K562 (cell line): ENCODE results near the gene ABCA10. TPM values are rescaled to one million over a fixed set of nuclear protein-coding genes. Genes with fewer than 3 reads are reported as not detected.

Experiments
- ATAC-seq: fragments of 200-7000 bp; cut with Tn5 transposase; 3 replicates; pipeline ENCODE4 v1.9.1; 2020; ENCODE audit warnings: moderate library complexity
- BruUV-seq: library from RNA; stranded (reverse); fragments of 400-500 nt; replicated peaks from 2 replicates; lab custom pipeline; 2021; lab: Mats Ljungman, UMichigan
- CTCF ChIA-PET: fragments of 300-600 bp; formaldehyde crosslinking; extraction: SDS; loops from one replicate; lab custom pipeline; 2021; ENCODE audit warnings: low intra/inter-chr PET ratio; lab: Yijun Ruan, JAX
- POLR2A ChIA-PET: fragments of 300-600, 350-650 bp; sonication (Branson Sonifier 250); formaldehyde crosslinking; extraction: SDS; loops from one replicate; lab custom pipeline; 2021; ENCODE audit warnings: antibody characterized with exemption, inconsistent platforms; lab: Yijun Ruan, JAX
- DNase-seq, 4 experiments: peaks; one replicate each; pipeline versions ENCODE4 v3.0.0 to v3.0.0-alpha.2; 2011 to 2018; ENCODE audit warnings: low spot score in 3 of 4, mixed read lengths in 3 of 4; ENCODE audit errors: extremely low read depth in 1 of 4
- FAIRE-seq: peaks from 2 replicates; lab custom pipeline; 2011; peaks lifted over from hg19 to GRCh38; lab: Jason Lieb, UNC
- H2AFZ ChIP-seq: 2 replicates; pipeline ENCODE4 v1.6.0; 2011; ENCODE audit warnings: low read depth, low read length, control low read depth, inconsistent platforms
- H3K27ac ChIP-seq: fragments of 200-600 bp; 3 replicates; pipeline ENCODE4 v1.8.0; 2011; ENCODE audit warnings: low read depth, mild to moderate bottlenecking, control low read depth, inconsistent platforms, low read length, moderate library complexity, mixed read lengths; ENCODE audit errors: extremely low read depth
- H3K27me3 ChIP-seq, 2 experiments: fragments of 300-600 bp in 1 of 2; 2 replicates in 1 of 2; 3 replicates in 1 of 2; pipeline versions ENCODE4 v1.6.0 to v1.8.0; 2011; ENCODE audit warnings: inconsistent platforms in 2 of 2, low read length in 2 of 2, mild to moderate bottlenecking in 1 of 2, mixed read lengths in 1 of 2, moderate library complexity in 1 of 2; ENCODE audit not compliant: control insufficient read depth in 2 of 2, insufficient read depth in 2 of 2
- H3K36me3 ChIP-seq: fragments of 300-600 bp; 3 replicates; pipeline ENCODE4 v1.8.0; 2011; ENCODE audit warnings: mild to moderate bottlenecking, low read length, inconsistent platforms; ENCODE audit not compliant: control insufficient read depth, insufficient read depth
- H3K4me1 ChIP-seq, 2 experiments: fragments of 200-600 bp in 1 of 2; replicated peaks in 1 of 2; 2 replicates in 1 of 2; 3 replicates in 1 of 2; pipeline versions ENCODE4 v1.5.1 to v1.8.0; 2011; ENCODE audit warnings: inconsistent platforms in 2 of 2, low read length in 2 of 2, mild to moderate bottlenecking in 1 of 2, mixed read lengths in 1 of 2, moderate library complexity in 1 of 2; ENCODE audit not compliant: control insufficient read depth in 2 of 2, insufficient read depth in 2 of 2
- H3K4me2 ChIP-seq: 2 replicates; pipeline ENCODE4 v1.6.1; 2011; ENCODE audit warnings: low read length, control low read depth, inconsistent platforms, mixed read lengths; ENCODE audit not compliant: insufficient read depth
- H3K4me3 ChIP-seq: fragments of 200-600 bp; sonication (generic), shearing (Covaris generic); 2 replicates; pipeline ENCODE4 v1.5.1; 2016; ENCODE audit warnings: control low read depth, inconsistent platforms
- H3K79me2 ChIP-seq: fragments of 200-600 bp; 3 replicates; pipeline ENCODE4 v1.8.0; 2011; ENCODE audit warnings: low read length, inconsistent platforms; ENCODE audit not compliant: control insufficient read depth, insufficient read depth
- H3K9ac ChIP-seq, 2 experiments: 2 replicates each; pipeline versions ENCODE4 v1.6.0 to v1.6.1; 2011; ENCODE audit warnings: low read depth in 2 of 2, low read length in 2 of 2, control low read depth in 1 of 2, inconsistent platforms in 1 of 2, mild to moderate bottlenecking in 1 of 2, mixed read lengths in 1 of 2; ENCODE audit not compliant: insufficient read depth in 1 of 2
- H3K9me1 ChIP-seq: one replicate; pipeline ENCODE4 v1.6.0; 2011; ENCODE audit warnings: inconsistent platforms, mild to moderate bottlenecking, low read length, moderate library complexity; ENCODE audit not compliant: control insufficient read depth, insufficient read depth
- H3K9me3 ChIP-seq: replicated peaks from 2 replicates; pipeline ENCODE4 v1.5.1; 2011; ENCODE audit warnings: low read depth, low read length, inconsistent platforms; ENCODE audit not compliant: control insufficient read depth, insufficient read depth
- H4K20me1 ChIP-seq: replicated peaks from 2 replicates; pipeline ENCODE4 v1.6.1; 2011; ENCODE audit warnings: low read length, inconsistent platforms, mixed read lengths; ENCODE audit not compliant: control insufficient read depth, insufficient read depth
- BCLAF1 ChIP-seq, 2 experiments: fragments of 450-650 bp in 1 of 2; IDR thresholded peaks; 2 replicates each; pipeline ENCODE4 v1.6.1; 2011 to 2017; ENCODE audit warnings: low read depth in 2 of 2, antibody characterized with exemption in 1 of 2, borderline replicate concordance in 1 of 2, low read length in 1 of 2, mild to moderate bottlenecking in 1 of 2, mixed read lengths in 1 of 2; ENCODE audit not compliant: control insufficient read depth in 1 of 2
- BRD4 ChIP-seq: fragments of 200-600 bp; sonication (generic); IDR thresholded peaks from 2 replicates; pipeline ENCODE4 v1.6.1; 2017; ENCODE audit warnings: inconsistent platforms
- CHAMP1 ChIP-seq: fragments of 450-650 bp; IDR thresholded peaks from 2 replicates; pipeline ENCODE4 v1.6.1; 2016; ENCODE audit warnings: mild to moderate bottlenecking
- E2F4 ChIP-seq: sonication (generic); formaldehyde crosslinking; IDR thresholded peaks from 2 replicates; pipeline ENCODE4 v1.8.0; 2022; ENCODE audit warnings: mild to moderate bottlenecking, low read depth, missing genetic modification reagents
- EHMT2 ChIP-seq: fragments of 450-650 bp; IDR thresholded peaks from 2 replicates; pipeline ENCODE4 v1.6.1; 2018; ENCODE audit warnings: antibody characterized with exemption
- FOXK2 ChIP-seq, 2 experiments: fragments of 450-650 bp; IDR thresholded peaks in 1 of 2; conservative IDR thresholded peaks in 1 of 2; 2 replicates each; pipeline ENCODE4 v1.6.1; 2016; ENCODE audit warnings: low read depth in 2 of 2, mild to moderate bottlenecking in 1 of 2
- HMBOX1 ChIP-seq: sonication (generic); IDR thresholded peaks from 2 replicates; pipeline ENCODE4 v1.6.1; 2016
- NFRKB ChIP-seq: fragments of 450-650 bp; IDR thresholded peaks from 2 replicates; pipeline ENCODE4 v1.6.1; 2016; ENCODE audit warnings: low read depth
- TEAD2 ChIP-seq: fragments of 450-650 bp; IDR thresholded peaks from 2 replicates; pipeline ENCODE4 v1.6.1; 2016; ENCODE audit warnings: missing genetic modification characterization, control low read depth, missing compliant biosample characterization
- ZBED1 ChIP-seq: IDR thresholded peaks from 2 replicates; pipeline ENCODE4 v1.6.1; 2014
- whole genome bisulfite sequencing: fragments of 100-300 bp; shearing (Covaris generic); methylation state at CpG from one replicate; pipeline ENCODE4 v1.1.6; 2016; ENCODE audit warnings: low coverage, mixed read lengths; ENCODE audit not compliant: insufficient coverage; ENCODE audit errors: missing lambda C conversion rate; 5-methylcytosine and 5-hydroxymethylcytosine counted together
- in situ Hi-C: fragments of 300-500 bp; cut with MboI; formaldehyde crosslinking; loops from 4 replicates; pipeline ENCODE4 v1.15.0; 2018; ENCODE audit warnings: inconsistent platforms, mixed read lengths
- intact Hi-C: fragments of 100-400 bp; cut with micrococcal nuclease; formaldehyde crosslinking; loops from 2 replicates; pipeline ENCODE4 v1.14.2; 2022
- polyA plus RNA-seq, 8 experiments: library from polyadenylated mRNA; depleted of rRNA in 4 of 8; stranded (reverse) in 5 of 8; unstranded in 3 of 8; fragments of >200 nt; fragmentation: Nextera tagmentation in 2 of 8; fragmentation: Illumina TruSeq in 1 of 8; extraction: Ambion mirVana in 2 of 8; extraction: Trizol in 1 of 8; gene quantifications; 2 replicates each; pipeline versions ENCODE4 v1.2.1 to v1.2.3, GENCODE V29; 2011 to 2014; ENCODE audit warnings: inconsistent platforms in 1 of 8, missing spikeins in 1 of 8
- total RNA-seq, 7 experiments: library from RNA; depleted of rRNA in 6 of 7; stranded (reverse); fragments of >200 nt in 6 of 7; fragmentation: Illumina TruSeq in 2 of 7; extraction: Trizol in 2 of 7; gene quantifications; 2 replicates each; pipeline versions ENCODE4 v1.2.1 to v1.2.3, GENCODE V29; 2011 to 2021; ENCODE audit warnings: low replicate concordance in 1 of 7

The ABCA10 gene
- total and polyA plus RNA-seq, 9 of the 15 experiments (the other 6 are each of a cell fraction or from before 2014, with no cell fraction given), result 0.04 to 0.45 (median 0.15) TPM; not detected in 1

GRCh38 chr17:69142175-69142802 is 86.3 kb downstream of the ABCA10 start (continued):
- TF ChIP-seq BCLAF1 (IDR thresholded peaks at IDR 0.05; ENCODE audit: borderline replicate concordance in 1 of 2, control insufficient read depth in 1 of 2, low read depth in 2 of 2, low read length in 1 of 2) (no peak), ZBED1 (no peak), BRD4 (no peak)

- POLR2A ChIA-PET, result interaction anchor here (0.9 to 1.8 kb wide), 2 partner anchors 9 to 20 kb away, joined by 3 to 4 read pairs; no protein-coding TSS in a partner anchor
- H3K4me2 ChIP-seq, result no peak within 1 kb of the TSS
- H3K9ac ChIP-seq, result peak within 1 kb of the TSS in 1 of 2 experiments; percentile 24; a peak in 1 of 4 replicates
- FAIRE-seq, result peak; percentile 82
- H3K79me2 ChIP-seq, result no peaks in the 10 kb centered on the region
- peak; percentile 89 for ATAC-seq
- H4K20me1 ChIP-seq, result no peaks in the 10 kb centered on the region
- WGBS, result 10% methylated on average over 4 of the region's 4 CpGs
- in situ Hi-C loops, result no loop called here
- no peaks in the 10 kb centered on the region for H3K27me3 ChIP-seq
- BruUV-seq, result no TSS peak
- CTCF ChIA-PET, result no interaction called here
- intact Hi-C loops, result loop anchor here (5.0 kb wide), 1 partner anchor 39 kb away; no protein-coding TSS in a partner anchor
- H3K9me1 ChIP-seq, result no peaks in the 10 kb centered on the region
- no peaks in the 10 kb centered on the region for H3K36me3 ChIP-seq
- peak within 1 kb of the TSS; percentile 96 for H2AFZ ChIP-seq
- no peaks in the 10 kb centered on the region for H3K9me3 ChIP-seq
- no peaks in the 10 kb centered on the region; a peak in 2 of 5 replicates for H3K4me1 ChIP-seq
- peak within 1 kb of the TSS; percentile 14; the same call in 2 of the 3 replicates for H3K27ac ChIP-seq
- no peak within 1 kb of the TSS for H3K4me3 ChIP-seq
- peak in 1 of 4 experiments; percentile 23 for DNase-seq
- TF ChIP-seq HMBOX1 (peak; percentile 42; the same call in 1 of the 2 replicates), NFRKB (peak; percentile 61; the same call in 1 of the 2 replicates), EHMT2 (peak; percentile 65; the same call in 1 of the 2 replicates), CHAMP1 (peak; percentile 40; the same call in 1 of the 2 replicates), FOXK2 (conservative IDR thresholded peaks at IDR 0.05 in 1 of 2, IDR thresholded peaks at IDR 0.05 in 1 of 2; ENCODE audit: low read depth in 2 of 2) (peak; percentile 29 to 30; a peak in 2 of 4 replicates), TEAD2 (no peak), E2F4 (no peak)
These were observed 87.0 kb downstream of the ABCA10 start, which contains the start of gene ABCA6 for GRCh38 chr17:69141431-69142174. Gene ABCA6 (minus strand): TSS chr17:69141895. CDS start chr17:69140703, 1,192 bp downstream.
